GM12878 (cell line): ENCODE measurements around the gene HSF2BP. TPM values are rescaled to one million over a fixed set of nuclear protein-coding genes. Genes with fewer than 3 reads are reported as not detected.

ENCODE experiments used
- ATAC-seq: fragments of 200-7000 bp; cut with Tn5 transposase; 3 replicates; pipeline ENCODE4 v1.9.1; 2020; ENCODE audit warnings: mild to moderate bottlenecking, moderate library complexity
- BruUV-seq: library from RNA; stranded (reverse); fragments of 400-500 nt; replicated peaks from 2 replicates; lab custom pipeline; 2021; lab: Mats Ljungman, UMichigan
- CTCF ChIA-PET: fragments of 300-600 bp; sonication (Branson Sonifier 250); formaldehyde crosslinking; extraction: SDS; loops from one replicate; lab custom pipeline; 2021; ENCODE audit warnings: inconsistent platforms; lab: Yijun Ruan, JAX
- POLR2A ChIA-PET: fragments of 350-600 bp; formaldehyde crosslinking; extraction: SDS; loops from one replicate; lab custom pipeline; 2021; ENCODE audit warnings: inconsistent platforms; lab: Charles Lee
- RAD21 ChIA-PET: fragments of 300-600 bp; sonication (Branson Sonifier 250); formaldehyde crosslinking; loops from one replicate; lab custom pipeline; 2023; ENCODE audit warnings: antibody characterized with exemption; ENCODE audit not compliant: unreplicated experiment; lab: Charles Lee
- SMC1A ChIA-PET: fragments of 300-600 bp; sonication (Branson Sonifier 250); formaldehyde crosslinking; loops from one replicate; lab custom pipeline; 2023; ENCODE audit not compliant: unreplicated experiment, uncharacterized antibody; lab: Charles Lee
- DNase-seq: peaks from one replicate; pipeline ENCODE4 v3.0.0-alpha.2; 2011; ENCODE audit warnings: low read depth, low spot score
- FAIRE-seq: peaks from 3 replicates; lab custom pipeline; 2011; peaks lifted over from hg19 to GRCh38; lab: Jason Lieb, UNC
- H2AFZ ChIP-seq: 2 replicates; pipeline ENCODE4 v1.6.0; 2011; ENCODE audit warnings: low read depth, low read length, control low read depth; ENCODE audit not compliant: control insufficient read depth
- H3K27ac ChIP-seq: 2 replicates; pipeline ENCODE4 v1.5.1; 2011; ENCODE audit warnings: control low read depth; ENCODE audit not compliant: control insufficient read depth, insufficient read depth
- H3K27me3 ChIP-seq, 2 experiments: replicated peaks in 1 of 2; 2 replicates each; pipeline versions ENCODE4 v1.6.0 to v1.6.1; 2011; ENCODE audit warnings: low read length in 1 of 2; ENCODE audit not compliant: control insufficient read depth in 2 of 2, insufficient read depth in 2 of 2
- H3K36me3 ChIP-seq, 2 experiments: 2 replicates each; pipeline ENCODE4 v1.5.1; 2011; ENCODE audit warnings: low read length in 1 of 2; ENCODE audit not compliant: control insufficient read depth in 2 of 2, insufficient read depth in 2 of 2
- H3K4me1 ChIP-seq: 2 replicates; pipeline ENCODE4 v1.6.1; 2011; ENCODE audit warnings: mild to moderate bottlenecking, low read length, moderate library complexity, mixed read lengths; ENCODE audit not compliant: control insufficient read depth, insufficient read depth
- H3K4me2 ChIP-seq: 2 replicates; pipeline ENCODE4 v1.6.0; 2011; ENCODE audit warnings: control low read depth; ENCODE audit not compliant: control insufficient read depth, insufficient read depth
- H3K4me3 ChIP-seq: fragments of 200-600 bp; sonication (generic); 2 replicates; pipeline ENCODE4 v1.5.1; 2016
- H3K79me2 ChIP-seq: 2 replicates; pipeline ENCODE4 v1.6.0; 2011; ENCODE audit warnings: low read length; ENCODE audit not compliant: control insufficient read depth, insufficient read depth
- H3K9ac ChIP-seq: 2 replicates; pipeline ENCODE4 v1.8.0; 2011; ENCODE audit warnings: low read length, control low read depth, mixed read lengths; ENCODE audit not compliant: control insufficient read depth, insufficient read depth
- H3K9me3 ChIP-seq: replicated peaks from 3 replicates; pipeline ENCODE4 v1.5.1; 2011; ENCODE audit warnings: mild to moderate bottlenecking, low read length; ENCODE audit not compliant: control insufficient read depth, insufficient read depth
- H4K20me1 ChIP-seq: 2 replicates; pipeline ENCODE4 v1.6.0; 2011; ENCODE audit not compliant: control insufficient read depth, insufficient read depth
- ASH2L ChIP-seq: fragments of 300-600, 200-600 bp; sonication (generic); IDR thresholded peaks from 2 replicates; pipeline ENCODE4 v1.6.1; 2017; ENCODE audit warnings: low read depth, mild to moderate bottlenecking, borderline replicate concordance
- FOS ChIP-seq: IDR thresholded peaks from 3 replicates; pipeline ENCODE4 v1.6.1; 2011; ENCODE audit warnings: borderline replicate concordance; ENCODE audit not compliant: insufficient read length; ENCODE audit errors: extremely low read depth
- RFX5 ChIP-seq: IDR thresholded peaks from 2 replicates; pipeline ENCODE4 v1.6.1; 2011; ENCODE audit warnings: low read depth, low read length, improper control_type of control experiment
- SIN3A ChIP-seq: IDR thresholded peaks from 2 replicates; pipeline ENCODE4 v1.6.1; 2012; ENCODE audit warnings: low read depth, low read length, improper control_type of control experiment
- SMAD5 ChIP-seq: IDR thresholded peaks from 2 replicates; pipeline ENCODE4 v1.6.1; 2016; ENCODE audit warnings: antibody characterized with exemption, low read depth
- TCF7 ChIP-seq: IDR thresholded peaks from 2 replicates; pipeline ENCODE4 v1.6.1; 2014; ENCODE audit warnings: antibody characterized with exemption, borderline replicate concordance
- WGBS: methylation state at CpG from one replicate; pipeline ENCODE4 v1.1.6; 2016; ENCODE audit warnings: low lambda C conversion rate; ENCODE audit not compliant: insufficient replicate concordance, insufficient coverage; ENCODE audit errors: missing lambda C conversion rate; 5-methylcytosine and 5-hydroxymethylcytosine counted together
- in situ Hi-C: fragments of 300-500 bp; cut with MboI; formaldehyde crosslinking; loops from 9 replicates; pipeline ENCODE4 v1.14.3; 2018; ENCODE audit warnings: mixed read lengths
- intact Hi-C: fragments of 100-400 bp; cut with micrococcal nuclease; formaldehyde crosslinking; loops from one replicate; pipeline ENCODE4 v1.14.2; 2022; ENCODE audit not compliant: unreplicated experiment
- polyA plus RNA-seq, 11 experiments: library from polyadenylated mRNA; depleted of rRNA in 4 of 11; unstranded in 6 of 11; stranded (reverse) in 5 of 11; fragments of >200 nt; fragmentation: Nextera tagmentation in 4 of 11; fragmentation: Illumina TruSeq in 1 of 11; extraction: Ambion mirVana in 4 of 11; extraction: Trizol in 1 of 11; gene quantifications; 1 replicate in 1 of 11; 2 replicates in 10 of 11; pipeline versions ENCODE4 v1.2.1 to v1.2.3, GENCODE V29; 2011 to 2016; ENCODE audit warnings: inconsistent platforms in 2 of 11, missing spikeins in 2 of 11, low read depth in 1 of 11
- total RNA-seq, 4 experiments: library from RNA; depleted of rRNA in 3 of 4; stranded (reverse); fragments of >200 nt in 3 of 4; fragmentation: Illumina TruSeq in 1 of 4; extraction: Trizol in 1 of 4; gene quantifications; 2 replicates each; pipeline versions ENCODE4 v1.2.1 to v1.2.3, GENCODE V29; 2013 to 2021
- TF ChIP-seq, protein P1 (sequence below): fragments of 450-650 bp; formaldehyde crosslinking; IDR thresholded peaks from 2 replicates; pipeline ENCODE4 v1.4.0; 2020; ENCODE audit warnings: mild to moderate bottlenecking, moderate library complexity
- TF ChIP-seq, protein P2 (sequence below): IDR thresholded peaks from 2 replicates; pipeline ENCODE4 v1.6.1; 2011; ENCODE audit warnings: low read depth, mild to moderate bottlenecking, low read length, moderate library complexity, borderline replicate concordance; ENCODE audit errors: extremely low read depth
- TF ChIP-seq, protein P3 (sequence below): IDR thresholded peaks from 2 replicates; pipeline ENCODE4 v1.6.1; 2012; ENCODE audit warnings: low read depth, low read length, improper control_type of control experiment
- TF ChIP-seq, protein P4 (sequence below): IDR thresholded peaks from 2 replicates; pipeline ENCODE4 v1.6.1; 2011; ENCODE audit warnings: borderline replicate concordance, low read depth, mild to moderate bottlenecking, moderate library complexity, low read length; ENCODE audit not compliant: insufficient read depth, poor library complexity, severe bottlenecking

The HSF2BP gene
- total and polyA plus RNA-seq, 10 of the 15 experiments (the other 5 are each of a cell fraction or from before 2014, with no cell fraction given), result 0.07 to 0.81 (median 0.35) TPM

DNA sequence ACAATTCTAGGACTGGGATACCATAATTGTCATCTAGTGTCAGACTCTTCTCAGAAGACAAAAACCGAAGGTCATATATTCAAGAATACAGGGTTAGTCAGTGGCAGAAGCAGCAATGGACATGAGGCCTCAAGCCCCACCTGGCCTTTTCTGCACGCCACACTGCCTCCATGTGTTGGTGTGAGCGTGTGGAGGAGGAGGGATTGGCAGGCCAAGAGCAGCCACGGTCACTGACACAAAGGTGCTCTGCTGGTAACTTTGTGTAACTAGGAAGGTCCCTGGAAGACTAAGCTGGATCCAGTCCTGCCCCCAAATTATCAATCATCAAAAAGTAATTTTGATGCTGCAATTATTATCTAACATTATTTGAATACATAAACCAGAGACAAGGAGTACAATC, 34.9 kb downstream of the HSF2BP start (continued):
- TF ChIP-seq, protein P1, sequence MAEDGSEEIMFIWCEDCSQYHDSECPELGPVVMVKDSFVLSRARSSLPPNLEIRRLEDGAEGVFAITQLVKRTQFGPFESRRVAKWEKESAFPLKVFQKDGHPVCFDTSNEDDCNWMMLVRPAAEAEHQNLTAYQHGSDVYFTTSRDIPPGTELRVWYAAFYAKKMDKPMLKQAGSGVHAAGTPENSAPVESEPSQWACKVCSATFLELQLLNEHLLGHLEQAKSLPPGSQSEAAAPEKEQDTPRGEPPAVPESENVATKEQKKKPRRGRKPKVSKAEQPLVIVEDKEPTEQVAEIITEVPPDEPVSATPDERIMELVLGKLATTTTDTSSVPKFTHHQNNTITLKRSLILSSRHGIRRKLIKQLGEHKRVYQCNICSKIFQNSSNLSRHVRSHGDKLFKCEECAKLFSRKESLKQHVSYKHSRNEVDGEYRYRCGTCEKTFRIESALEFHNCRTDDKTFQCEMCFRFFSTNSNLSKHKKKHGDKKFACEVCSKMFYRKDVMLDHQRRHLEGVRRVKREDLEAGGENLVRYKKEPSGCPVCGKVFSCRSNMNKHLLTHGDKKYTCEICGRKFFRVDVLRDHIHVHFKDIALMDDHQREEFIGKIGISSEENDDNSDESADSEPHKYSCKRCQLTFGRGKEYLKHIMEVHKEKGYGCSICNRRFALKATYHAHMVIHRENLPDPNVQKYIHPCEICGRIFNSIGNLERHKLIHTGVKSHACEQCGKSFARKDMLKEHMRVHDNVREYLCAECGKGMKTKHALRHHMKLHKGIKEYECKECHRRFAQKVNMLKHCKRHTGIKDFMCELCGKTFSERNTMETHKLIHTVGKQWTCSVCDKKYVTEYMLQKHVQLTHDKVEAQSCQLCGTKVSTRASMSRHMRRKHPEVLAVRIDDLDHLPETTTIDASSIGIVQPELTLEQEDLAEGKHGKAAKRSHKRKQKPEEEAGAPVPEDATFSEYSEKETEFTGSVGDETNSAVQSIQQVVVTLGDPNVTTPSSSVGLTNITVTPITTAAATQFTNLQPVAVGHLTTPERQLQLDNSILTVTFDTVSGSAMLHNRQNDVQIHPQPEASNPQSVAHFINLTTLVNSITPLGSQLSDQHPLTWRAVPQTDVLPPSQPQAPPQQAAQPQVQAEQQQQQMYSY (CRISPR knock-in tag), result no peak
- no peak for TF ChIP-seq ASH2L
- TF ChIP-seq RFX5, result no peak
- TF ChIP-seq, protein P2, sequence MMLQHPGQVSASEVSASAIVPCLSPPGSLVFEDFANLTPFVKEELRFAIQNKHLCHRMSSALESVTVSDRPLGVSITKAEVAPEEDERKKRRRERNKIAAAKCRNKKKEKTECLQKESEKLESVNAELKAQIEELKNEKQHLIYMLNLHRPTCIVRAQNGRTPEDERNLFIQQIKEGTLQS, result no peak
- no peak for TF ChIP-seq TCF7
- TF ChIP-seq, protein P3, sequence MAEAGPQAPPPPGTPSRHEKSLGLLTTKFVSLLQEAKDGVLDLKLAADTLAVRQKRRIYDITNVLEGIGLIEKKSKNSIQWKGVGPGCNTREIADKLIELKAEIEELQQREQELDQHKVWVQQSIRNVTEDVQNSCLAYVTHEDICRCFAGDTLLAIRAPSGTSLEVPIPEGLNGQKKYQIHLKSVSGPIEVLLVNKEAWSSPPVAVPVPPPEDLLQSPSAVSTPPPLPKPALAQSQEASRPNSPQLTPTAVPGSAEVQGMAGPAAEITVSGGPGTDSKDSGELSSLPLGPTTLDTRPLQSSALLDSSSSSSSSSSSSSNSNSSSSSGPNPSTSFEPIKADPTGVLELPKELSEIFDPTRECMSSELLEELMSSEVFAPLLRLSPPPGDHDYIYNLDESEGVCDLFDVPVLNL, result no peak

DNA sequence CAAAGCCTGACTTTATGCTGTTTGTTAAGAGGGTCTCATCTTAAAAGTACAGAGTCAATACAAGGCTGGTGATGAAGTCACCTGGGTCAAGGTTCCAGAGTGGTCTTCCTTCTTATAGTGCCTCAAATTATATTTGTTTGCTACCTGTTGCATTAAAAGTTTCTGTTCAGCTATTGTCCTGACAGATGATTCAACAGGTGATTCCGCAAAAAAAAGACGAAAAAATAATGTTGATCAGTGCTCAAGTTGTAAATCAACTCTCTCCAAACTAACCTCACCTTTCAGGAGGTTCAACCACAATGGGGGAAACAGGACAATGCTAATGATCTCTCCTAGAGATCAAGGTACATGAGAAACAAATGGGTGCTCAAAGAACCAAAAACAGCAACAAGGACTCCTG, 35.7 kb downstream of the HSF2BP start:
- peaks cover 0 to 2% of the 10 kb centered on the region in 2 experiments; a peak in 2 of 4 replicates for H3K27me3 ChIP-seq
- H2AFZ ChIP-seq, result no peak overlapping the region
- no TSS peak for BruUV-seq
- no peak for ATAC-seq
- no peaks in the 10 kb centered on the region for H3K79me2 ChIP-seq
- H3K4me2 ChIP-seq, result no peak overlapping the region
- SMC1A ChIA-PET, result no interaction called here
- TF ChIP-seq SIN3A, result no peak
- TF ChIP-seq FOS, result no peak
- TF ChIP-seq, protein P4, sequence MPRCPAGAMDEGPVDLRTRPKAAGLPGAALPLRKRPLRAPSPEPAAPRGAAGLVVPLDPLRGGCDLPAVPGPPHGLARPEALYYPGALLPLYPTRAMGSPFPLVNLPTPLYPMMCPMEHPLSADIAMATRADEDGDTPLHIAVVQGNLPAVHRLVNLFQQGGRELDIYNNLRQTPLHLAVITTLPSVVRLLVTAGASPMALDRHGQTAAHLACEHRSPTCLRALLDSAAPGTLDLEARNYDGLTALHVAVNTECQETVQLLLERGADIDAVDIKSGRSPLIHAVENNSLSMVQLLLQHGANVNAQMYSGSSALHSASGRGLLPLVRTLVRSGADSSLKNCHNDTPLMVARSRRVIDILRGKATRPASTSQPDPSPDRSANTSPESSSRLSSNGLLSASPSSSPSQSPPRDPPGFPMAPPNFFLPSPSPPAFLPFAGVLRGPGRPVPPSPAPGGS, result no peak
- no peak for TF ChIP-seq SMAD5
- TF ChIP-seq, all 136 proteins: peak for 0
- peaks cover 7% of the 10 kb centered on the region; the same call in 2 of the 3 replicates for H3K9me3 ChIP-seq
- no peak overlapping the region for H3K4me3 ChIP-seq
- DNase-seq, result no peak
- H3K27ac ChIP-seq, result no peak overlapping the region
- H3K4me1 ChIP-seq, result no peaks in the 10 kb centered on the region
- ChIA-PET POLR2A (no interaction called here), RAD21 (no interaction called here), CTCF (interaction anchor here (0.6 to 1.6 kb wide), 2 partner anchors 22 to 1997 kb away, joined by 3 to 5 read pairs; no protein-coding TSS in a partner anchor)
- no peak overlapping the region for H3K9ac ChIP-seq
- FAIRE-seq, result no peak
- H4K20me1 ChIP-seq, result no peaks in the 10 kb centered on the region
- no peaks in the 10 kb centered on the region for H3K36me3 ChIP-seq
- WGBS, result 63% methylated on average over 2 of the region's 2 CpGs
- in situ Hi-C loops, result no loop called here
- intact Hi-C loops, result no loop called here
